ENCODE data around the gene ZPR1. TPM values are rescaled to one million over a fixed set of nuclear protein-coding genes. Genes with fewer than 3 reads are reported as not detected.

ZPR1 gene
- total and polyA plus RNA-seq, 2 of the 4 experiments (the other 2 are of a cell fraction), result 40.8 to 52.0 TPM

GRCh38 chr11:116807601-116808261 lies 19.9 kb upstream of the ZPR1 start:
- Histone ChIP-seq H2AK9ac (replicated peaks; ENCODE audit: low read depth, low read length, poor library complexity) (no peak overlapping the region), H3K9me3 (ENCODE audit: control insufficient read depth, insufficient read depth, low read length) (no peaks in the 10 kb centered on the region), H3K9ac (ENCODE audit: low read depth, low read length) (no peak overlapping the region), H2AK5ac (ENCODE audit: low read depth, low read length) (no peak overlapping the region), H3K4ac (ENCODE audit: low read depth, low read length) (no peak overlapping the region), H2BK15ac (ENCODE audit: low read depth, low read length) (no peak overlapping the region), H2BK5ac (ENCODE audit: low read depth, low read length, poor library complexity, severe bottlenecking) (no peak overlapping the region), H3K79me1 (ENCODE audit: low read depth in 1 of 2, low read length in 2 of 2) (no peaks in the 10 kb centered on the region), H4K91ac (ENCODE audit: insufficient read depth, low read depth, low read length) (no peak overlapping the region), H3K14ac (replicated peaks; ENCODE audit: low read depth, low read length) (no peak overlapping the region), H2BK120ac (ENCODE audit: low read depth, low read length) (no peak overlapping the region), H3K4me2 (ENCODE audit: low read depth, low read length) (no peak overlapping the region), H3K4me1 (ENCODE audit: control insufficient read depth, insufficient read depth, low read length) (no peaks in the 10 kb centered on the region), H3K4me3 (ENCODE audit: insufficient read depth, low read depth, low read length) (no peak overlapping the region), H3K36me3 (ENCODE audit: control insufficient read depth, insufficient read depth, low read length) (no peaks in the 10 kb centered on the region), H4K20me1 (ENCODE audit: insufficient read depth, low read length) (no peaks in the 10 kb centered on the region), H2BK20ac (ENCODE audit: low read depth, low read length) (no peak overlapping the region), H3K27me3 (ENCODE audit: control insufficient read depth, insufficient read depth, low read length) (peaks cover 8% of the 10 kb centered on the region), H3K18ac (ENCODE audit: low read depth, low read length) (no peak overlapping the region), H4K8ac (ENCODE audit: low read depth in 2 of 2, low read length in 2 of 2) (no peak overlapping the region), H3K23ac (ENCODE audit: low read depth, low read length) (no peak overlapping the region), H4K5ac (ENCODE audit: low read depth, low read length) (no peak overlapping the region), H2AFZ (replicated peaks; ENCODE audit: low read length, poor library complexity) (no peak overlapping the region), H3K56ac (ENCODE audit: extremely low read depth, insufficient read depth, low read length) (no peak overlapping the region), H3K9me1 (ENCODE audit: insufficient read depth, low read length) (no peaks in the 10 kb centered on the region), H3K27ac (ENCODE audit: insufficient read depth, low read length) (no peak overlapping the region)
- dilution Hi-C loops (cut with HindIII; ENCODE audit: low sequenced_read_pairs, unreplicated experiment) (no loop called here), in situ Hi-C loops (cut with MboI; ENCODE audit: low sequenced_read_pairs) (no loop called here), intact Hi-C loops (cut with micrococcal nuclease) (loop anchor here (1.0 kb wide), 1 partner anchor 11 kb away; no protein-coding TSS in a partner anchor)
- no TSS peak for BruUV-seq (replicated peaks)
- no peak for ATAC-seq (ENCODE audit: low read depth)
- POLR2A ChIA-PET (ENCODE audit: unreplicated experiment), result no interaction called here
- CTCF ChIA-PET, result interaction anchor here (0.6 kb wide), 1 partner anchor 171 kb away, joined by 3 read pairs; no protein-coding TSS in a partner anchor
- no peak for DNase-seq
- 70% methylated on average over 2 of the region's 6 CpGs; no CpG with 5 or more reads in 1 of the 2 experiments for WGBS, 2 experiments (ENCODE audit: extremely low coverage in 2 of 2, insufficient read length in 1 of 2)
- TF ChIP-seq, protein P1, sequence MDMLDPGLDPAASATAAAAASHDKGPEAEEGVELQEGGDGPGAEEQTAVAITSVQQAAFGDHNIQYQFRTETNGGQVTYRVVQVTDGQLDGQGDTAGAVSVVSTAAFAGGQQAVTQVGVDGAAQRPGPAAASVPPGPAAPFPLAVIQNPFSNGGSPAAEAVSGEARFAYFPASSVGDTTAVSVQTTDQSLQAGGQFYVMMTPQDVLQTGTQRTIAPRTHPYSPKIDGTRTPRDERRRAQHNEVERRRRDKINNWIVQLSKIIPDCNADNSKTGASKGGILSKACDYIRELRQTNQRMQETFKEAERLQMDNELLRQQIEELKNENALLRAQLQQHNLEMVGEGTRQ (IDR thresholded peaks at IDR 0.05; ENCODE audit: low read depth, low read length), result no peak
